Measurements from ENCODE around the gene GBE1.

Gene GBE1

GRCh38 chr3:81459733-81460132 lies 301.7 kb downstream of the GBE1 start:
- no peak for DNase-seq

- DNase-seq, result no peak
Measured at GRCh38 chr3:81452418-81452817, 309.0 kb downstream of the GBE1 start.

- no peak for DNase-seq
Measured at GRCh38 chr3:81451611-81452010, 309.8 kb downstream of the GBE1 start.

GRCh38 chr3:81451140-81451539 lies 310.3 kb downstream of the GBE1 start:
- no peak for DNase-seq

- no peak for DNase-seq
Measured at GRCh38 chr3:81446806-81447205, 314.6 kb downstream of the GBE1 start.

- DNase-seq, result no peak
Measured at GRCh38 chr3:81445712-81446111, 315.7 kb downstream of the GBE1 start.

GRCh38 chr3:81444817-81445460 lies 316.5 kb downstream of the GBE1 start:
- DNase-seq, result no peak

GRCh38 chr3:81443958-81444357 lies 317.5 kb downstream of the GBE1 start:
- no peak for DNase-seq

GRCh38 chr3:81443457-81443782 lies 318.0 kb downstream of the GBE1 start:
- no peak for DNase-seq

- DNase-seq, result no peak
Measured at GRCh38 chr3:81442758-81443456, 318.5 kb downstream of the GBE1 start.

GRCh38 chr3:81440661-81441060 lies 320.8 kb downstream of the GBE1 start:
- DNase-seq, result no peak
